GM18498 (cell line): ENCODE data around the gene LRRC70.

Source experiments
- ATAC-seq: cut with Tn5 transposase; IDR thresholded peaks from one replicate; pipeline ENCODE4 v1.9.1; 2021; ENCODE audit warnings: mild to moderate bottlenecking, moderate library complexity; ENCODE audit not compliant: unreplicated experiment

Gene LRRC70

DNA sequence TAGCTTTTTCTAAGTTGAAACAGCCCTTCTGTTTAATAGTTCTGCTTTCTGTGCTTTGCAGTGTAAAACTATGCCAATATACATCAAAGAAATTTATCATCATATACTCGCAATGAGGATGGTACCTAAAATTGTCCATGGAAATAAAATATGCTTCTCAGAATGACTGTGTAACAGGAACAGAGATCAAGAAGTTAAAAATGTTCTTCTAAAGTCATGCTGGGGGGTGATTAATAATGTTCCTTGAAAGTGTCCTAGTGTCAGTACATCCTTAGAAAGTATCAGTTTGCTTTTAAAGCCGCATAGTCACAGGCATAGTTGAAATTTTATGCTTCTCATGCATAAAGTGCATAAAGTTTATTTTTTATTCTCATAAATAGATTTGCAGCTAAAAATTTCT is 4.0 kb upstream of the LRRC70 start:
- peak; percentile 39 for ATAC-seq

DNA sequence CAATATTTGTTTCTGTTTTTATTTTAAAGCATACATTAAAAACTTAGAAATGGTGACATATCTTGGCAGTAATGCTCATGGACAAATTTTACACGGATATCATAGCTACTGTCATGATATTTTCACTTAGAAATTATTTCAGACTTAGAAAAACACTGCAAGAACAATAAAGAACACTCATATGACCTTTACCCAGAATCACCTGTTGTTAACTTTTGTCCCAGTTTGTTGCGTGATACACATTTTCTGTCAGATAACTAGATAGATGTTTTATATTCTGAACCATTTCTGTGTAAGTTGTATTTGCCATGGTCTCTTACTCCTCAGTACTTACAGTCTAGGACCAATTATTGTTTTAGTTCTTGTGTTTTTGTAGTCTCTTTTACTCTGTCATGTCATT is 3.6 kb upstream of the LRRC70 start:
- no peak for ATAC-seq

DNA sequence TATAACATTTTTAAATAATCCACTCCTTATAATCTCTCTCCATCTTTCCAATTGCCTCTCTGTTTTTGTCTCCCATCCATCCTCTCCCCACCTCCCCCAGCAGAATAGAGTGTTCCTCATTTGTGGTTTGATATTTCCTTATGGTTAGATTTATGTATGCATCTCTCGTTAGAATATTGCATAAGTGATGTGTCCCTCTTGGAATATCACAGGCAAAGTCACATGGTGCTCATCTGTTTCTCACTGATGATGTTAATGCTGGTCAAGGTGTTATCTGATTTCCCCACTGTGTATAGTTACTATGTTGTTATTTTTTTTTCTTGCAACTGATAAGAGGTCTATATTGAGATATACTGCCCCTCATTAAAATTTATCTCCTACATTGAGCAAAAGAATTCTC is 3.1 kb upstream of the LRRC70 start:
- no peak for ATAC-seq

DNA sequence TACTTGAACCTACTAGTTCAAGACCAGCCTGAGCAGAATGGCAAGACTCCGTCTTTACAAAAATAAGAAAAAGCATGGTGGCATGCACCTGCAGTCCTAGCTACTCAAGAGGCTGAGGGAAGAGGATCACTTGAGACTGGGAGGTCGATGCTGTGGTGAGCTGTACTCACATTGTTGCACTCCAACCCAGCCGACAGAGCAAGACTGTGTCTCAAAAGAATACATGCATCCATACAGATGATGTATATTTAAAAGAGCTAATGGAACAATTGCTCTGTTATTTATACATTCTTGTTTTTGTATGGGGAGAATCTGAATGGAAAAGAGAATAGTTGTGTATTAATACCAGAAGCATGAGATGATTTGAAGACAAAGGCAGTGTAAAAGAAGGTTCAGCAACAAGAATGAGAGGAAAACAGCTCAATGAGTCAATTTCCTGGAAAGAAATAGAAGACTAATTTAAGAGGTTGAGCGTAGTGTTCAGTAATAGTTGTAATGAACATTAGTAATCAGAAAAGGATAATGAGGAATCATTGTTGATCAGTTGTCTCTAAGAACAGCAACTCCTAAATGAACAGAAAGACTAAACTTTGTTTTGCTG is 1.9 kb upstream of the LRRC70 start:
- ATAC-seq = no peak

DNA sequence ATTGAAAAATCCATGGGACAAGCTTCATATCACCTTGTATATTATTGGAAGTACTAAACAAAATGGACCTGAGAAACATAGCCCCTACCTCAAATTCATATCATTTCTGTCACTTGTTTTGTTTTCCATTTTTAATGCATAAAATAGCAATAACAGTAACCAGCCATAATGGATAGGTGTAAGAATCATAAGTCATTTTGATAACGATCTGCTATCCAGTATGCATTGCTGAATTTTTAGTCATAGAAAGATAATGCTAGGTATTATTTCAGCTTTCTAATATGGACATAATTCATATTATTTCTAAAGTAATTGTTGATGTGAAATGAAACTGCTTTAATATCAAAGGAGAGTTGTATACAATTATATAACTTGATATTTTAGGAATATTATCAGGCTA is 1.1 kb upstream of the LRRC70 start:
- ATAC-seq = no peak

DNA sequence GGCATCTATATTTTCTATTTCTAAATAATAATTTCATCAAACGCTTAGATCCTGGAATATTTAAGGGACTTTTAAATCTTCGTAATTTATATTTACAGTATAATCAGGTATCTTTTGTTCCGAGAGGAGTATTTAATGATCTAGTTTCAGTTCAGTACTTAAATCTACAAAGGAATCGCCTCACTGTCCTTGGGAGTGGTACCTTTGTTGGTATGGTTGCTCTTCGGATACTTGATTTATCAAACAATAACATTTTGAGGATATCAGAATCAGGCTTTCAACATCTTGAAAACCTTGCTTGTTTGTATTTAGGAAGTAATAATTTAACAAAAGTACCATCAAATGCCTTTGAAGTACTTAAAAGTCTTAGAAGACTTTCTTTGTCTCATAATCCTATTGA is 1.1 kb downstream of the LRRC70 start:
- ATAC-seq = no peak

DNA sequence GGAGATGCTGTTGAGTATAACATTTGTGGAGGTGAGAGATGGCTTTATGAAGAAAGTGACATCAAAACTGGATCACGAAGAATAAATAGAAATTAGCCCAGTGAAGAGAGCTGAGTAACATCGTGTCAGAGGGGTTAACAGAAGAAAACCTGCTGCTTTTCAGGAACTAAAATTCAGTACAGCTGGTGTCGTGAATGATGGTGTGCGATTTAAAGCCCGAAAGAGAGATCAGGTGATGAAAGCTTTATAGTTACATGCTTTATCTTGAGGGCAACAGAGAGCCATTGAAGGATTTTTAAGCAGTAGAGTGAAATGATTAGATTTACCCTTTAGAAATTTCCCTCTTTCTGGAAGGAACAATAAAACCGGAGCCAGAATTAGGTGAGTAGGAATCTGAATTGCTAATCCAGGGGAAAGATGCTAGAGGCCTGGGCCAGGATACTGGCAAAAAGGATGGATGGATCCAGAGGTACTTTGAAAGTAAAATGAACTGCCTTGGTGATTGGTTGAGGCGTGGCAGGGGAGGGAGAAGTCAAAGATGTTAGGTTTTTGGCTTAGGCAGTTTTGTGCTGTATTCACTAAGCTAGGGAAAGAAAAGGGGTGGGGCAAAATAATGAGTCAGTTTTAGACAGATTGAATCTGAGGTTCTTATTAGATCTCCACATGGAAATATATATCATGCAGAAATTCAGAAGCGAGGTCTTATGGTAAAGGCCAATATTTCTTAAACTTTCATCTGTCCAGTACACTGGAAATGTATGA is 3.4 kb downstream of the LRRC70 start:
- no peak for ATAC-seq

DNA sequence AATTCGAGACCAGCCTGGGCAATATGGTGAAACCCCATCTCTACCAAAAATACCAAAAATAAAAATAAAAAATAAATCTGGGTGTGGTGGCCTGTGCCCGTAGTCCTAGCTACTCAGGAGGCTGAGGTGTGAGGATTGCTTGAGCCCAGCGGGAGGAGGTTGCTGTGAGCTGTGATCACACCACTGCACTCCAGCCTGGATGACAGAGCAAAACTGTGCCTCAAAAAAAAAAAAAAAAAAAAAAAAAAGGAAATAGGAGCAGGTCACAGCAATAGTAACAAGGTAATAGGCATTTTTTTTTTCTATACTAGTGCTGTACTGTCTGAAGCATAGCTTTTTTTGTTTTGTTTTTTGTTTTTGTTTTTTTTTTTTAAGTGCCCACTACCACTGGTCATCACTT is 5.8 kb downstream of the LRRC70 start:
- ATAC-seq = no peak

DNA sequence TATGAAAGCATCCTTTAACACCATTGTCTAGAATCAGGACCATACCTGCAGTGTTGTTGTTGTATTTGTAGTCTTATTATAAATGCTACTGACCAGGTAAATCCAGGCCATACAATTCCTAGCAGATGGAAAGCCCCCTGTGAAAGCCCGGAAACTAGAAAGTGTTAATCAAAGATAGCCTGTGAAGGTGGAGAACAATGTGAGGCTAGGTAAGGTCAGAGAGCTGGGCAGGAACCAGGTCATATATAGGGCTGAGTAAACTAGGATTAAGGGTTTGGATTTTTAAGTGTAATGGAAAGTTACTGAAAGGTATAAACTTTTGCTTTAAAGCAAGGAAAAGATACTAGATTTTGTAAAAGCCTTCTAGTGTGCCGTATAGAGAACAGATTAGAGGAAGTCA is 6.7 kb downstream of the LRRC70 start:
- ATAC-seq = no peak

DNA sequence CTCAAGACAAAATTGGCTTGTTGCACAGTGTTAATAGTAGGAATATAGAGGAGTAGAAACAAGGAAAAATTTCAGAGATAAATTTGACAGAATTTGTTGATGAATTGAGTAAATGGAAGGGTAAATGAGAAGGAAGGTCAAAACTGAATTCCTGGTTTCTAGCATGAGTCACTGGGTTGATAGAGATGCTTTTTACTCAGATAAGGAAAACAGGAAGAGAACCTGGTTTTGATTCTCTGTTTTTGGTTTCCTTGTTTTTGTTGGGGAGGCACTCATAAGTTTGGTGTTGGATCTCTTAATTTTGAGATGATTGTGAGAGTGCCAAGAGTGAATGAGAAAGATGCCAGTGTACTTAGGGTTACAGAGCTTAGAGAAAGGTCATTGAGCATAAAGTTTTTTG is 7.1 kb downstream of the LRRC70 start:
- ATAC-seq = no peak

DNA sequence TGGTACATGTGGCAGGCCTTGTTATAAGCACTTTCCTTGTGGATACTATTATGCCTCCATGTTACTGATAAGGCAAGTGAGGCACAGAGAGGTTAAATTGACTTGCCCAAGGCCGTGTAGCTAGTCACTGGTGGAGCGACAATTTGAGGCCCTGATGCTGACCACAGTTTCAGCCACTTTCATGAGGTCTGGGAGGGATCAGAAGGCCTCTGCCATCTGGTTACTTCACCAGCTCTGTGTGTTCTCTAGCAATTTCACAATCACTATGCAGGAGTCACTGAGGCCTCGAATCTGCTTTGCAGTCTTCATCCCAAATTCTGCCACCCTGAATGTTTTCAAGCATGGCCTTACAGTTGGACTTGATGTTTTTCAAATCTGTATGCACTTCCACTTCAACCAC is 9.1 kb downstream of the LRRC70 start:
- ATAC-seq = peak; percentile 56

DNA sequence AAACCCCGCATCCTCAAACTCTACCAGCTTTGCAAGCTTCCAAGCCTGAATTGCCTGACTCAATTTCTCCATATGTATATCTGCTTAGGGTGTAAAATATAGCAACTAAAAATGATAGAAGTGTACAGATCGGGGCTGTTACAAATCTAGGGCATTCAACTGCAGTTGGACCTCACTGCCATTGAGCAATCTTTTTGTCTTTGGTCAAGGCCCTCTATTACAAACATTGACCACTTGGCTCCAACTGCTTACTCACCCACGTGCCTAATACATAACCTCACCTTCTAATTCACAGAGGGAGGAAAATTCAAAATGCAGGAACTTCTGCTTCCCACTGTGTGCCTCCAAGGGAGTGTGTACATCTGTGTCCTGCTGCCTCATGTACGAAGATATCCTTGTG is 10.0 kb downstream of the LRRC70 start:
- no peak for ATAC-seq

DNA sequence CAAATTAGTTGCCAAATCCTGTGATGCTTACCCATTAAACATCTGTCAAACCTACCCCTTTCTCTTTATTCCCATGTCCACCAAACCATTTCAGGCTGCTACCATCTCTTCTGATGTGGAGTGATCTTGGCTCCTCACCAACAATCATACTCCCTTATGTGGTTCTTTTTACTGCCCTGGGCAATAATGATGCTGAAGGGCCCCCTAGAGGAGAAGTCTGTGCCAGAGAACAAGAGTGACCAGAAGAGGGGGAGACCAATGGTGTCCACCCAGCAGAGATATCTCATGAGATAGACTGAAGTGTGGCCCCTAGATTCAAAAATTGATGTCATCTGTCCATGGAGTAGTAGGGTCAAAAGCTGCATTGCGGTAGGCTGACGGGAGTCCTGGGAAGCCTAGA is 10.9 kb downstream of the LRRC70 start:
- no peak for ATAC-seq

DNA sequence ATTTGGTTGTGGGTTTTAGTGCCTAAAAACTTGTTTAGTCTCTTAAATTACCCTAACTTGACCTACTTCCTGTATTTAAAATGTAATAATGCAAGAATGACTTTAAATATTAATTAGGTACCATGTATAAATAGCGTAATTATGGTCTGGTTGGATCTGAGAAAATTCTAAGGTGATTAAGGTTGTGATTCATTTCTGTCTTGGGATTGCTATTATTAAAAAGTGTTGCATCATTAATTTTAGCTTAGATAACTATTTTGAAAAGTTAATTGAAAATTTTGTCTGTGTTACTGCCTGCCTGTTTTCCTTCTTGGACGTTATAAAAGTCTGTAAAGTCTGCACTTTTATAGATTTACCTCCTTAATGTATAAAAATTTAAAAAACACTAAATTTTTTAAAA is 11.8 kb downstream of the LRRC70 start:
- ATAC-seq = no peak

DNA sequence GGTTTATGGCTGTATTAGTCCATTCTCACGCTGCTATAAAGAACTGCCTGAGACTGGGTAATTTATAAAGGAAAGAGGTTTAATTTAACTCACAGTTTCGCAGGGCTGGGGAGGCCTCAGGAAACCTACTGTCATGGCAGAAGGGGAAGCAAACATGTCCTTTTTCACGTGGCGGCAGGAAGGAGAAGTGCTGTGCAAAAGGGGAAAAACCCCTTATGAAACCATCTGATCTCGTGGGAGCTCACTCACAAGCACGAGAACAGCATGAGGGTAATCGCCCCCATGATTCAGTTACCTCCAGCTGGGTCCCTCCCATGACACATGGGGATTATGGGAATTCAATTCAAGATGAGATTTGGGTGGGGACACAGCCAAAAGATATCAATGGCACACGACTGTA is 13.9 kb downstream of the LRRC70 start:
- ATAC-seq = no peak

DNA sequence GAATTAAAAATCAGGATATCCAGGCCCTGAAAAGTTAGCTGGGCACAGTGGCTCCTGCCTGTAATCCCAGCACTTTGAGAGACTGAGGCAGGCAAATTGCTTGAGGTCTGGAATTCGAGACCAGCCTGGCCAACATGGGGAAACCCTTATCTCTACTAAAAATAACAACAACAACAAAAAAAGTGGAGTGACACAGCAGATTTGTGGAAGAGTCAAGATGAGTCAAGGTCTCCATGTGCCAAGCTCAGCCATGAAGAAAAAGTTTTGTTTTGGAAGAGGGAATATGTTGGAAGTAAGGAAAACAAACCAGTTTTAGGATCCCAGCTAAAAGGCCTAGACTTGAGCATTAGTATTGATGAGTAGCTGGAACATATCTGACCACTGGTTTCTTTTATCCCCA is 14.7 kb downstream of the LRRC70 start:
- ATAC-seq = no peak

DNA sequence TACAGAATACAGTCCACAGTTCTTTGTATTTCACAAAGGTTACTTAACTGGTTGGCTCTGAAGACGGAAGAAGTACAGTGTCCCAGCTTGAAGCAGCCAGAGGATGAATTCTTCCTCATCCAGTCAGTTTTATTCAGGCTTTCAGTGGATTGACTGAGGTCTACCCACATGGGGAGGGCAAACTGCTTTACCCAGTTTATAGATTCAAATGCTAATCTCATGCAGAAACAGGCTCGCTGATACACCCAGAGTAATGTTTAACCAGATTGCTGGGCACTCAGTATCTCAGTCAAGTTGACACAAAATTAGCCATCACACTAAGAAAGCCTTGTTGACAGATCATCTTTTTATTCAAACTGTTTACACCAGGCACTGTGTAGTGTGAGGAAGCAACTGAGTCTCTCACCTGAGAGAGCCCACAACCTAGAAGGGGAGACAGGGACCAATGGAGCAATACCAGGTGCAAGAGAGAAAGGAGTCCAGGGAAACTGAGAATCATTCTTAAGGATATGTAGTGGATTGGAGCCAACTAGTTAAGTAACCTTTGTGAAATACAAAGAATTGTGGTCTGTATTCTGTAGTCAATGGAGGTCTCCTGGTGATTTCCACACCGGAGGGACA is 15.9 kb downstream of the LRRC70 start:
- ATAC-seq = no peak

DNA sequence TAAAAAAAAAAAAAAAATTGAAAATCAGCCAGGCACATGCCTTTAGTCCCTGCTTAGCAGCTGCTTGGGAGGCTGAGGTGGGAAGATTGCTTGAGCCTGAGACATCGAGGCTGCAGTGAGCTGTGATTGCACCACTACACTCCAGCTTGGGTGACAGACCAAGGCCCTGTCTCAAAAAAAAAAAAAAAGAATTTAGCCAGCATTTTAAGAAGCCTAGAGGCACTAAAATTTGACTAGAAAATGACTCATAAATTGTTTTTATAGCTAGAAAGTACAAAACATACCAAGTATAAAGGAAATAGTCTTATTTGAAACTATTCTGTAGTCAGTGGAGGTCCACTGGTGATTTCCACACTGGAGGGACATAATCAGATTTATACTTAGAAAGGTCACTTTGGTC is 17.5 kb downstream of the LRRC70 start:
- no peak for ATAC-seq

DNA sequence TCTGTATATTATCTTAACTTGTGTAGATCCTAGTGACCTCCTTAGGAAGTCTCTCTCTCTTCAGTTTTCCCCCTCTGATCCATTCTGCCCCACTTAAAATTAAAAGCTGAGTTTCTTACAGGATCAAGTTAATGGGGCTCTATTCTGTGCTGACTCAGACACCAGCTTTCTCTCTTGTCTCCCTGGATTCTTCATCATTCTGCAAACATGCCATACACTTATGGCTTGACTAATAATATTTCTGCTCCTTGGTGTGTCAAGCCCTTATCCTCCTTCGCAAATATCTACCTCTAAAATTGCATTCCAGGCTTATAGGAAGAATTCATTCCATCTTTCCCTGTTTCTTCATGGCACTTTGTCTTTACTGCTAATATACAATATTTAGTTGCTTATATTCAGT is 18.1 kb downstream of the LRRC70 start:
- ATAC-seq = no peak

DNA sequence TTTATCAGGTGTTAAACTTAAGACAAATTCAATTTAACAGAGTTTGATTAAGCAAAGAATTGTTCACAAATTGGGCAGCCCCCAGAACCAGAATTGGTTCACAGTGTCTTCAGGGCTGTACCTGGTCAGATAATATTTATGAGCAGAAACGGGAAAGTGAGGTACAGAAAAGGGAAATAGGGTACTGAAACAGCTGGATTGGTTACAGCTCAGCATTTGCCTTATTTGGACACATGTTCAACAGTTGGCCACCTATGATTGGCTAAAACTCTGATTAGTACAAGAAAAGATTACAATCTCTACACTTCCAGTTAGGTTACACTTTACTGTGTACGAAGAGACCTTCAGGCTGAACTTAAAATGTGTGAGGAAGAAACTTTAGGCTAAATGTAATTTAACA is 18.7 kb downstream of the LRRC70 start:
- ATAC-seq = no peak

DNA sequence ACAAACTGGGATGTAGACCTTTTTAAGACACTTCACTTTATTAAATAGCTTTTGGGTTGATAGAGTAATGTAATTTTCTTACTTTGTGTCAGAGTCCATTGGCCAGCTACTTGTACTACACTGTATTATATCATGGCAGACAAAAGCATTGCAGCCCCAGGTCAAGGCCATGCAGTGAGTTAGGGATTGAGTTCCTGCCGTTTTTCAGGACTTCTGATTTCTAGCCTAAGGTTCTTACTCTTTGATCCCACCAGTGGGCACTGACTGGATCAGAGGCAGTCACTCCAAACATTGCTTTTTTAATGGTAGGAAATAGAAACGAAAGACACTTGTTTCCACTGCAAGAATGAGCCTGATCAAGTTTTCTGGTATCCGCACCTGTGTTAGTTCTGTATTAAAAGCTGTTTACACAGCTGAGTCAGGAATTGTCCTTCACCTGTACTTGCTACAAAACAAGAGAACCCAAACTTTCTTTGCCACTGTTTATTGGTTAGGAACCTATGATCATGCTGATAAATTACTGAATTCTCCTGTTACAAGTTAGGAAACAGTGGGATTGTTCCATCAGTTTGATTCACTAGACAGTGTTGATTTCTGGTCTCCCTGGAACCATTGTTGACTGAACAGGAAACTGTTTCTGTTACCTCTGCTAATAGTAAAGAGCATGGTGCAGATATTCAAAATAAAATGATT is 22.1 kb downstream of the LRRC70 start:
- no peak for ATAC-seq

DNA sequence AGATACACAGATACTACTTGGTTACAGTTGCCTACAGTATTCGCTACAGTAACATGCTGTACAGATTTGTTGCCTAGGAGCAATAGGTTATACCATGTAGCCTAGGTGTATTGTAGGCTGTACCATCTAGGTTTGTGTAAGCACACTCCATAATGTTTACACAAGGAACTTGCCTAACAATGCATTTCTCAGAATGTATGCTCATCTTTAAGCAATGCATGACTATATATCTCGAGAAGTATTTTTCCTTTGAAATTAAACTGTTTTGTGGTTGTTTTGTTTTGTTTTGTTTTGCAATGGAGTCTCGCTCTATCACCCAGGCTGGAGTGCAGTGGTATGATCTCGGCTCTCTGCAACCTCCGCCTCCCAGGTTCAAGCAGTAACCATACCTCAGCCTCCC is 25.3 kb downstream of the LRRC70 start:
- ATAC-seq = no peak
